ENCODE measurements around the gene EFCAB8. TPM values are rescaled to one million over a fixed set of nuclear protein-coding genes. Genes with fewer than 3 reads are reported as not detected.

Gene EFCAB8
- total RNA-seq, 1 donor from 2014 or later: 0.29 TPM

- Mint-ChIP-seq H3K4me1 (ENCODE audit: low read depth) (no peaks in the 10 kb centered on the region), H3K27ac (no peak overlapping the region), H3K27me3 (no peaks in the 10 kb centered on the region), H3K36me3 (ENCODE audit: insufficient read depth) (no peaks in the 10 kb centered on the region), H3K9me3 (ENCODE audit: low read depth) (no peaks in the 10 kb centered on the region), H3K4me3 (ENCODE audit: low read depth) (no peak overlapping the region)
- no peak for DNase-seq (ENCODE audit: low spot score, unreplicated experiment)
- TF ChIP-seq, protein P1, sequence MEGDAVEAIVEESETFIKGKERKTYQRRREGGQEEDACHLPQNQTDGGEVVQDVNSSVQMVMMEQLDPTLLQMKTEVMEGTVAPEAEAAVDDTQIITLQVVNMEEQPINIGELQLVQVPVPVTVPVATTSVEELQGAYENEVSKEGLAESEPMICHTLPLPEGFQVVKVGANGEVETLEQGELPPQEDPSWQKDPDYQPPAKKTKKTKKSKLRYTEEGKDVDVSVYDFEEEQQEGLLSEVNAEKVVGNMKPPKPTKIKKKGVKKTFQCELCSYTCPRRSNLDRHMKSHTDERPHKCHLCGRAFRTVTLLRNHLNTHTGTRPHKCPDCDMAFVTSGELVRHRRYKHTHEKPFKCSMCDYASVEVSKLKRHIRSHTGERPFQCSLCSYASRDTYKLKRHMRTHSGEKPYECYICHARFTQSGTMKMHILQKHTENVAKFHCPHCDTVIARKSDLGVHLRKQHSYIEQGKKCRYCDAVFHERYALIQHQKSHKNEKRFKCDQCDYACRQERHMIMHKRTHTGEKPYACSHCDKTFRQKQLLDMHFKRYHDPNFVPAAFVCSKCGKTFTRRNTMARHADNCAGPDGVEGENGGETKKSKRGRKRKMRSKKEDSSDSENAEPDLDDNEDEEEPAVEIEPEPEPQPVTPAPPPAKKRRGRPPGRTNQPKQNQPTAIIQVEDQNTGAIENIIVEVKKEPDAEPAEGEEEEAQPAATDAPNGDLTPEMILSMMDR (IDR thresholded peaks at IDR 0.05; ENCODE audit: unreplicated experiment): no peak
These were observed 20.1 kb downstream of the EFCAB8 start for GRCh38 chr20:32878820-32879219.

DNA sequence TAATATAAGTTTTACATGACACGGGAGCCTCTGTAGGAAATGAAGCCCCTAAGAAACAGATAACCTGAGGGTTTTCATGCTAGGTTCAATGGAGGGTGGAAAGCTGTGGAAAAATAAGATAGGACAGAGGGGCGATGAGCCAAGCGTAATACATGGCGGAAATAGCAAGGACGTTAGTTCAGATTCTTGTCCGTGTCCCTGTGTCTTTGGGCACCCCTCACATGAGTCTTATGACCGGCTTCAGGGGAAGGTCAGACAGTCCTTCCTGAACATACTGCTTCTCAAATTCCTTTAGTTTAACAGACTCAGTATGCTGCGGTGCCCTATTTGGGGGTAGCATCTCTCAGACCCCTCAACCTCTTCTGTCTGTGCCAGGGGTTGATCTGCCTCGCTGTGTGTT lies 20.8 kb downstream of the EFCAB8 start:
- TF ChIP-seq, protein P1 (IDR thresholded peaks at IDR 0.05; ENCODE audit: unreplicated experiment): no peak
- Mint-ChIP-seq H3K9me3 (ENCODE audit: low read depth) (no peaks in the 10 kb centered on the region), H3K4me3 (ENCODE audit: low read depth) (no peak overlapping the region), H3K4me1 (ENCODE audit: low read depth) (no peaks in the 10 kb centered on the region), H3K36me3 (ENCODE audit: insufficient read depth) (no peaks in the 10 kb centered on the region), H3K27ac (no peak overlapping the region), H3K27me3 (no peaks in the 10 kb centered on the region)
- no peak for DNase-seq (ENCODE audit: low spot score, unreplicated experiment)

DNA sequence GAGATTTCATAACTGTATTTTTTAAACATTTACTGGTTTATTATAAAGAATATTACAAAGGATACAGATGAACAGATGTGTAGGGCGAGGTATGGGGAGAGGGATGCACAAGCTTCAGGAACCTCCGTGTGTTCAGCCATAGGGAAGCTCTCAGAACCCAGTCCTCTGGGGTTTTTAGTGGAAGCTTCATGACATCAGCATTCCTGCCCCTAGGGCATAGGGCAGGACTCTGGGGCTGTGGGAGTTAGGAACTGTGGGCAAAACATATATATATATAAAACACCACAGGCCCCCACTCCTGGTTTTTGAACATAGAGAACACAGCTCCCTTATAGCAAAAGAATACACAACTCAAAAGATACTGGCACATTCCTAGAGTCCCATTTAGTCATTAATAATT lies 21.9 kb downstream of the EFCAB8 start:
- Mint-ChIP-seq H3K4me3 (ENCODE audit: low read depth) (no peak overlapping the region), H3K36me3 (ENCODE audit: insufficient read depth) (no peaks in the 10 kb centered on the region), H3K27me3 (no peaks in the 10 kb centered on the region), H3K4me1 (ENCODE audit: low read depth) (no peaks in the 10 kb centered on the region), H3K27ac (no peak overlapping the region), H3K9me3 (ENCODE audit: low read depth) (no peaks in the 10 kb centered on the region)
- TF ChIP-seq, protein P1 (IDR thresholded peaks at IDR 0.05; ENCODE audit: unreplicated experiment): no peak
- DNase-seq (ENCODE audit: low spot score, unreplicated experiment): no peak

DNA sequence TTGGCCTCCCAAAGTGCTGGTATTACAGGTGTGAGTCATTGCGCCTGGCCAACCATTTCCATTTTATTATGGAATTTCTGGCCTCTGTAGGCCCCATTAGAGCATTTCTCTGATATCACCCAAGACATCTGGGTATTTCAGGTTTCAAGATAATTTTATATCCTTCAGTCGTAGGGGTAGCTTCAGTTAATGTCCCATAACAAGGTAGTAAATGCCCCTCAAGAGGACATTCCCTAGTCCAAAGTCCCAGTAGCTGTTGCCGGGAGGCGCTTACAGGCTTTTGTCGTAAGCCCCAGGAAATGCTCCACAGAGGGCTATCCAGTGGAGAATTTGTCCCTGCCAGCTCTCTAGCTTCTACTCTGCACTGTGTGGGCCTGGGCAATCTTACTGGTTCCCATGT lies 24.4 kb downstream of the EFCAB8 start:
- TF ChIP-seq, protein P1 (IDR thresholded peaks at IDR 0.05; ENCODE audit: unreplicated experiment): no peak
- no peak overlapping the region for H3K27ac Mint-ChIP-seq
- no peaks in the 10 kb centered on the region for H3K27me3 Mint-ChIP-seq
- no peaks in the 10 kb centered on the region for H3K9me3 Mint-ChIP-seq (ENCODE audit: low read depth)
- no peaks in the 10 kb centered on the region for H3K36me3 Mint-ChIP-seq (ENCODE audit: insufficient read depth)
- H3K4me1 Mint-ChIP-seq (ENCODE audit: low read depth): no peaks in the 10 kb centered on the region
- no peak overlapping the region for H3K4me3 Mint-ChIP-seq (ENCODE audit: low read depth)
- DNase-seq (ENCODE audit: low spot score, unreplicated experiment): no peak

GRCh38 chr20:32885185-32885584 lies 26.5 kb downstream of the EFCAB8 start:
- Mint-ChIP-seq H3K36me3 (ENCODE audit: insufficient read depth) (no peaks in the 10 kb centered on the region), H3K4me1 (ENCODE audit: low read depth) (no peaks in the 10 kb centered on the region), H3K4me3 (ENCODE audit: low read depth) (no peak overlapping the region), H3K27ac (no peak overlapping the region), H3K9me3 (ENCODE audit: low read depth) (no peaks in the 10 kb centered on the region), H3K27me3 (no peaks in the 10 kb centered on the region)
- TF ChIP-seq, protein P1 (IDR thresholded peaks at IDR 0.05; ENCODE audit: unreplicated experiment): no peak
- no peak for DNase-seq (ENCODE audit: low spot score, unreplicated experiment)
